IPS DF 6.9 (cell line): Measurements from ENCODE around the gene THADA.

Experiments used
- DNase-seq: peaks from one replicate; pipeline ENCODE4 v3.0.0-alpha.2; 2013; ENCODE audit warnings: low read depth, low spot score
- H3K27ac ChIP-seq: one replicate; pipeline ENCODE4 v1.5.1; 2013; ENCODE audit warnings: low read length, control low read depth
- H3K27me3 ChIP-seq: 2 replicates; pipeline ENCODE4 v1.6.1; 2013; ENCODE audit warnings: mild to moderate bottlenecking, low read length; ENCODE audit not compliant: control insufficient read depth, insufficient read depth
- H3K36me3 ChIP-seq: 2 replicates; pipeline ENCODE4 v1.6.1; 2013; ENCODE audit warnings: low read length; ENCODE audit not compliant: control insufficient read depth, insufficient read depth
- H3K4me1 ChIP-seq: 2 replicates; pipeline ENCODE4 v1.6.1; 2013; ENCODE audit warnings: low read length; ENCODE audit not compliant: control insufficient read depth, insufficient read depth
- H3K4me3 ChIP-seq: 2 replicates; pipeline ENCODE4 v1.5.1; 2013; ENCODE audit warnings: mild to moderate bottlenecking, low read length
- H3K9me3 ChIP-seq: 2 replicates; pipeline ENCODE4 v1.6.1; 2013; ENCODE audit warnings: low read length, inconsistent platforms; ENCODE audit not compliant: control insufficient read depth, insufficient read depth
- WGBS: extraction: QIAGEN DNeasy Blood & Tissue Kit; methylation state at CpG from one replicate; pipeline ENCODE4 v1.1.7; 2013; ENCODE audit warnings: mixed read lengths, missing lambda C conversion rate; ENCODE audit not compliant: insufficient read length, insufficient coverage; 5-methylcytosine and 5-hydroxymethylcytosine counted together

The THADA gene

GRCh38 chr2:43467891-43468290, 127.9 kb downstream of the THADA start:
- Histone ChIP-seq H3K4me3 (no peak overlapping the region), H3K36me3 (no peaks in the 10 kb centered on the region), H3K27ac (no peak overlapping the region), H3K4me1 (no peaks in the 10 kb centered on the region), H3K9me3 (no peaks in the 10 kb centered on the region), H3K27me3 (no peaks in the 10 kb centered on the region)
- WGBS = no CpG with 5 or more reads among the region's 3 CpGs
- no peak for DNase-seq

DNA sequence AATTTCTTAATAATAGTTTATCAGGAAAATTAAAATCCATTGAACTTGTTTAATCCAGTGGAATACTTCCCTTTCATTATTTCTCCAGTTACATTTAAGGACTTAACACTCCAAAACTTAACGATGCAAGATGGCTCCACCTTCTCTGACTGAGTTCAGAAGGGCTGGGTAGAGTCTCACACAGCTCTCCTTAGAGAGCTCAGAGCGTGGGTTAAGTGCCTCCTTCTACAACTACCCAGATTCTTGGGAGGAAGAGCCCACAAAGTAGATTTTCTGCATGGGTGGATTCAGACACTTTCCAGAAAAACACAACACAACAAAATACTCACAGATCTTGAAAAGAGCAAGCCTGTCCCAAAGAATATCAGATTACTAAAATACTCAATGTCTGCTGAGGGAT, 130.6 kb downstream of the THADA start:
- Histone ChIP-seq H3K36me3 (0 out of 2 replicates have a peak, but pooled peaks cover 2% of the 10 kb centered on the region), H3K27ac (no peak overlapping the region), H3K4me3 (no peak overlapping the region), H3K27me3 (no peaks in the 10 kb centered on the region), H3K9me3 (no peaks in the 10 kb centered on the region), H3K4me1 (no peaks in the 10 kb centered on the region)
- no CpG with 5 or more reads among the region's 2 CpGs for WGBS
- DNase-seq = no peak

GRCh38 chr2:43464590-43464989, 131.2 kb downstream of the THADA start:
- no CpG with 5 or more reads among the region's 7 CpGs for WGBS
- Histone ChIP-seq H3K27me3 (no peaks in the 10 kb centered on the region), H3K4me1 (no peaks in the 10 kb centered on the region), H3K36me3 (0 out of 2 replicates have a peak, but pooled peaks cover 2% of the 10 kb centered on the region), H3K9me3 (no peaks in the 10 kb centered on the region), H3K4me3 (no peak overlapping the region), H3K27ac (no peak overlapping the region)
- no peak for DNase-seq

GRCh38 chr2:43462866-43463641, 132.8 kb downstream of the THADA start:
- no CpG with 5 or more reads among the region's 4 CpGs for WGBS
- DNase-seq = no peak
- 0 out of 2 replicates have a peak, but pooled peaks cover 2% of the 10 kb centered on the region for H3K36me3 ChIP-seq
- H3K9me3 ChIP-seq = no peaks in the 10 kb centered on the region
- H3K4me1 ChIP-seq = no peaks in the 10 kb centered on the region
- no peak overlapping the region for H3K4me3 ChIP-seq
- H3K27me3 ChIP-seq = no peaks in the 10 kb centered on the region
- H3K27ac ChIP-seq = no peak overlapping the region

GRCh38 chr2:43461453-43462073, 134.3 kb downstream of the THADA start:
- no peak for DNase-seq
- H3K9me3 ChIP-seq = no peaks in the 10 kb centered on the region
- H3K27me3 ChIP-seq = no peaks in the 10 kb centered on the region
- H3K4me3 ChIP-seq = no peak overlapping the region
- 0 out of 2 replicates have a peak, but pooled peaks cover 2% of the 10 kb centered on the region for H3K36me3 ChIP-seq
- no CpG with 5 or more reads among the region's 3 CpGs for WGBS
- H3K4me1 ChIP-seq = no peaks in the 10 kb centered on the region
- no peak overlapping the region for H3K27ac ChIP-seq

GRCh38 chr2:43460611-43461365, 135.1 kb downstream of the THADA start:
- no peak overlapping the region for H3K4me3 ChIP-seq
- no peak for DNase-seq
- no CpG with 5 or more reads among the region's 4 CpGs for WGBS
- H3K27me3 ChIP-seq = no peaks in the 10 kb centered on the region
- no peaks in the 10 kb centered on the region for H3K4me1 ChIP-seq
- H3K36me3 ChIP-seq = 0 out of 2 replicates have a peak, but pooled peaks cover 2% of the 10 kb centered on the region
- no peaks in the 10 kb centered on the region for H3K9me3 ChIP-seq
- H3K27ac ChIP-seq = no peak overlapping the region

DNA sequence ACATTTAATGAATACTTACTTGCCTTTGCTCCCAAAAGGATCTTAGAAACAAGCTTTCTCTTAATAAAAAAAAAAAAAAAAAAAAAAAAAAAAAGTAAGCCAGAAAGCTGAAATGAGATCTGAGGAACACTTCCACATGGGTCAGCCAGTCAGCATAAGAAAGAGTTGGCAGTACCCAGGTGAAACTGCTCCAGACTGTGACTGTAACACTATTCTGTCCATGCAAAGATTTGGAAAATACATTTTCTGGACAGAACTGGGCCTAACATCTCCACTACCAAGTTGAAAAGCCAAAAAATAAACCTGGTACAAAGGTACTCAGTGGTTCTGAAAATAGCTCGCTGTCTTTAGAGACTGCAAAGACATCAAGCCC, 135.7 kb downstream of the THADA start:
- no peak overlapping the region for H3K27ac ChIP-seq
- no peak for DNase-seq
- H3K4me3 ChIP-seq = no peak overlapping the region
- WGBS = no CpG with 5 or more reads among the region's 1 CpG
- no peaks in the 10 kb centered on the region for H3K27me3 ChIP-seq
- H3K9me3 ChIP-seq = no peaks in the 10 kb centered on the region
- H3K4me1 ChIP-seq = no peaks in the 10 kb centered on the region
- 0 out of 2 replicates have a peak, but pooled peaks cover 2% of the 10 kb centered on the region for H3K36me3 ChIP-seq

GRCh38 chr2:43459446-43460173, 136.2 kb downstream of the THADA start:
- H3K36me3 ChIP-seq = 0 out of 2 replicates have a peak, but pooled peaks cover 2% of the 10 kb centered on the region
- H3K4me3 ChIP-seq = no peak overlapping the region
- no peaks in the 10 kb centered on the region for H3K4me1 ChIP-seq
- no CpG with 5 or more reads among the region's 1 CpG for WGBS
- no peaks in the 10 kb centered on the region for H3K9me3 ChIP-seq
- DNase-seq = no peak
- no peaks in the 10 kb centered on the region for H3K27me3 ChIP-seq
- no peak overlapping the region for H3K27ac ChIP-seq

DNA sequence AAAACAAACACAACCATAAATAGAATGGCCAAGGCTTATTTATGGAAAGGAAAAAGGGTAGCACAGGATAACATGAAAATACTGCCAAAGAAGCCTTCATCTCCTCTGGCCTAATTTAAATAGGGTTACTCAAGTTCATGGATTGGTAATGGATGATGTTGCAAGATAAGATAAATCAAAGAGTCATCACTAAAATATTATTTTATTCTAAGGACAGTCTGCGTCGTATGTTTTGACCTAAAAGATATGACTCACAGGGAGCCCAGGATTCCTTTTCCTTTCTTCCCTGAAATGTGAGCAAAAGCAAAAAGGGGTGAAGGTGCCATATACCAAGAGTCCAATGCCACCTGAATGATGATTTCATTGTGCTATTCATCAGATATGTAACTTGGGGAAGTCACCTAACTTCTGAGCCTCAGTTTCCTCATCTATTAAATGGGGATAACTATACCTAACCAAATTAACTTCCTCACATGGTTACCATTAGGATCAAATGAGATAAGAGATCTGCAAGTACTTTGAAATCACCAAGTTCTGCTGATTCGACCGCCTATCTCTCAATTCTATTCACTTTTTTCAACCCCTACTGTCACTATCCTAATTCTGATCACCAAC, 137.7 kb downstream of the THADA start:
- DNase-seq = no peak
- 0 out of 2 replicates have a peak, but pooled peaks cover 2% of the 10 kb centered on the region for H3K36me3 ChIP-seq
- H3K27me3 ChIP-seq = no peaks in the 10 kb centered on the region
- no peaks in the 10 kb centered on the region for H3K4me1 ChIP-seq
- H3K4me3 ChIP-seq = no peak overlapping the region
- no CpG with 5 or more reads among the region's 4 CpGs for WGBS
- no peaks in the 10 kb centered on the region for H3K9me3 ChIP-seq
- H3K27ac ChIP-seq = no peak overlapping the region
